ENCODE measurements around the gene ZNF609. TPM values are rescaled to one million over a fixed set of nuclear protein-coding genes. Genes with fewer than 3 reads are reported as not detected.

Gene ZNF609
- total RNA-seq, 1 donor from 2014 or later = 33.1 TPM

DNA sequence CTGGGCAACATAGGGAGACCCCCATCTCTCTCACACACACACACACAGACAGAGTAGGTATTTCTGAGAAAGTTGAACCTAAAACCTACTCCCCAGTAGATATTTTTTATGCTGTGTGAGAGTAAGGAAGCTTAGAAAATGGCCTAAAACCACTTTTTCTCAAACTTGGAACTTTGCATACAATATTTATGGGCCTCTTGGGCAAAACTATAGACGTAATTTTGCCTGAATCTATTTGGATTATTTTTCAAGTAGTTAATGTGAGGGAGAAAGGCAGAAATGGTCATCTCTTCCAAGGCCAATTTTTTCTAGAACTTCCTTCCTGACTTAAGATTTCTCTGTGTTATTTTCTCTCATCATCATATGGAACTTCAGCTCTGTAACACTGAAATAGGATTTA is 81.7 kb downstream of the ZNF609 start:
- DNase-seq (ENCODE audit: extremely low spot score in 2 of 2) = no peak
- H3K4me3 ChIP-seq = no peak overlapping the region
- peaks cover 6% of the 10 kb centered on the region for H3K4me1 ChIP-seq
- no peak overlapping the region for H3K27ac ChIP-seq
- no peaks in the 10 kb centered on the region for H3K36me3 ChIP-seq
- H3K9me3 ChIP-seq = no peaks in the 10 kb centered on the region
- no peaks in the 10 kb centered on the region for H3K27me3 ChIP-seq
- intact Hi-C loops (cut with DNase I) = no loop called here
- TF ChIP-seq POLR2AphosphoS5 (IDR thresholded peaks at IDR 0.05; ENCODE audit: insufficient read depth in 1 of 2, low read depth in 1 of 2) (no peak), POLR2A (IDR thresholded peaks at IDR 0.05) (no peak)
- TF ChIP-seq, protein P1, sequence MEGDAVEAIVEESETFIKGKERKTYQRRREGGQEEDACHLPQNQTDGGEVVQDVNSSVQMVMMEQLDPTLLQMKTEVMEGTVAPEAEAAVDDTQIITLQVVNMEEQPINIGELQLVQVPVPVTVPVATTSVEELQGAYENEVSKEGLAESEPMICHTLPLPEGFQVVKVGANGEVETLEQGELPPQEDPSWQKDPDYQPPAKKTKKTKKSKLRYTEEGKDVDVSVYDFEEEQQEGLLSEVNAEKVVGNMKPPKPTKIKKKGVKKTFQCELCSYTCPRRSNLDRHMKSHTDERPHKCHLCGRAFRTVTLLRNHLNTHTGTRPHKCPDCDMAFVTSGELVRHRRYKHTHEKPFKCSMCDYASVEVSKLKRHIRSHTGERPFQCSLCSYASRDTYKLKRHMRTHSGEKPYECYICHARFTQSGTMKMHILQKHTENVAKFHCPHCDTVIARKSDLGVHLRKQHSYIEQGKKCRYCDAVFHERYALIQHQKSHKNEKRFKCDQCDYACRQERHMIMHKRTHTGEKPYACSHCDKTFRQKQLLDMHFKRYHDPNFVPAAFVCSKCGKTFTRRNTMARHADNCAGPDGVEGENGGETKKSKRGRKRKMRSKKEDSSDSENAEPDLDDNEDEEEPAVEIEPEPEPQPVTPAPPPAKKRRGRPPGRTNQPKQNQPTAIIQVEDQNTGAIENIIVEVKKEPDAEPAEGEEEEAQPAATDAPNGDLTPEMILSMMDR (IDR thresholded peaks at IDR 0.05) = no peak

DNA sequence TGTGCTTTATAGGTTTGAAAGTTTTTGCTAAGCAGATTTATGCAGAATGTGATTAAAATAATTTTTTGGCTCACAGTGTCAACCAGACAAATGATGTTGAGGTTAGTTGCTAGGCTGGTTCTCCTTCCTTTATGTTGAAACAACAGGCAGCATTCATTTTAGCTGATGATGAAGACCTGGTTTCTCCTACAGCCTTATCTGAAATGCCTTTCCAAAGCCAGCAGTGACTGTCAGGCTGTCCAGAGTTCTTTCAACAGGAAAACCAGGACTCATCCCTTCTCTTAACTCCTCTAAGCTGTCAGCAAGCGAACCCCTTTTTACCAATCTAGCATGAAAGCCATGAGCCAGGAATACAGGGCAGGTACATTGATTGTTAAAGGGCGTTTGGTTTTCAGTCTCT is 84.1 kb downstream of the ZNF609 start:
- intact Hi-C loops (cut with DNase I) = no loop called here
- Histone ChIP-seq H3K9me3 (no peaks in the 10 kb centered on the region), H3K27ac (no peak overlapping the region), H3K4me1 (peaks cover 6% of the 10 kb centered on the region), H3K4me3 (no peak overlapping the region), H3K27me3 (no peaks in the 10 kb centered on the region), H3K36me3 (no peaks in the 10 kb centered on the region)
- no peak for DNase-seq (ENCODE audit: extremely low spot score in 2 of 2)
- TF ChIP-seq, protein P1 (IDR thresholded peaks at IDR 0.05) = no peak
- TF ChIP-seq POLR2A (IDR thresholded peaks at IDR 0.05) (no peak), POLR2AphosphoS5 (IDR thresholded peaks at IDR 0.05; ENCODE audit: insufficient read depth in 1 of 2, low read depth in 1 of 2) (no peak)

DNA sequence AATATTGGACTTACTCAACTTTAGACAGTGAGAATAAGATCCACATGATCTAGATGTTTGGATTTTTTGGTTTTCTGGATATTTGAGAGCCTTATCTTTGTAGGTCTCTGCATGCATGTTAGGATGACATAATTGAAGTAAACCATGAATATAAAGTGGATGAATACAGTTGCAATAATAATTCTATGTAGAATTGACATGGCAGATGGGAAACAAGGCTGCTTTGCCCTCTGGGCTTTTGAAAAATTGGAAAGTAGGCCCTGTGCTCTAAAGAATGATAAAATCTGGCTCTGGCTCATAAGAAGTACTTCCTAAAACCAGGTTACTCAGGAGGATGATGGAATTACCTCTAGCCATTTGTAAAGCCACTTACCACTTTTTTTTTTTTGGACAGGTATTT is 86.9 kb downstream of the ZNF609 start:
- no peak for DNase-seq (ENCODE audit: extremely low spot score in 2 of 2)
- H3K4me3 ChIP-seq = no peak overlapping the region
- peaks cover 6% of the 10 kb centered on the region for H3K4me1 ChIP-seq
- H3K27ac ChIP-seq = no peak overlapping the region
- H3K27me3 ChIP-seq = no peaks in the 10 kb centered on the region
- TF ChIP-seq, protein P1 (IDR thresholded peaks at IDR 0.05) = no peak
- TF ChIP-seq POLR2A (IDR thresholded peaks at IDR 0.05) = no peak
- no peak for TF ChIP-seq POLR2AphosphoS5 (IDR thresholded peaks at IDR 0.05; ENCODE audit: insufficient read depth in 1 of 2, low read depth in 1 of 2)
- no peaks in the 10 kb centered on the region for H3K9me3 ChIP-seq
- intact Hi-C loops (cut with DNase I) = no loop called here
- H3K36me3 ChIP-seq = no peaks in the 10 kb centered on the region

DNA sequence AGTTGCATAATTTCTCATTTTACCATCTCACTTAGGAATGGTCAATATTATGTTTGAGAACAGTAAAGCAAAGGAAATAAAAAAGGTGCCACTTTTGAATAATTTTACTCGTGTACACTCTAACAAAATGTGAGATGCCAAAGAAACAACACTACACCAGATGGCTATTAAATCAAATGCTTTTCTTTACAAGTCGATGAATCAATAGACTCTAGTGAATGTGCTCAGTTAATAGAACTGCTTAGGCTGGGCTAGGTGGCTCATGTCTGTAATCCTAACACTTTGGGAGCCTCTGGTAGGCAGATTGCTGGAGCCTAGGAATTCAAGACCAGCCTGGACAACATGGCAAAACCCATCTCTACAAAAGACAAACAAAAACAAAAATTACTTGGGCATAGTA is 87.9 kb downstream of the ZNF609 start:
- H3K9me3 ChIP-seq = no peaks in the 10 kb centered on the region
- TF ChIP-seq, protein P1 (IDR thresholded peaks at IDR 0.05) = no peak
- TF ChIP-seq POLR2AphosphoS5 (IDR thresholded peaks at IDR 0.05; ENCODE audit: insufficient read depth in 1 of 2, low read depth in 1 of 2) (no peak), POLR2A (IDR thresholded peaks at IDR 0.05) (no peak)
- no peaks in the 10 kb centered on the region for H3K27me3 ChIP-seq
- no peak overlapping the region for H3K27ac ChIP-seq
- H3K4me1 ChIP-seq = peaks cover 6% of the 10 kb centered on the region
- intact Hi-C loops (cut with DNase I) = no loop called here
- no peaks in the 10 kb centered on the region for H3K36me3 ChIP-seq
- H3K4me3 ChIP-seq = no peak overlapping the region
- DNase-seq (ENCODE audit: extremely low spot score in 2 of 2) = no peak

DNA sequence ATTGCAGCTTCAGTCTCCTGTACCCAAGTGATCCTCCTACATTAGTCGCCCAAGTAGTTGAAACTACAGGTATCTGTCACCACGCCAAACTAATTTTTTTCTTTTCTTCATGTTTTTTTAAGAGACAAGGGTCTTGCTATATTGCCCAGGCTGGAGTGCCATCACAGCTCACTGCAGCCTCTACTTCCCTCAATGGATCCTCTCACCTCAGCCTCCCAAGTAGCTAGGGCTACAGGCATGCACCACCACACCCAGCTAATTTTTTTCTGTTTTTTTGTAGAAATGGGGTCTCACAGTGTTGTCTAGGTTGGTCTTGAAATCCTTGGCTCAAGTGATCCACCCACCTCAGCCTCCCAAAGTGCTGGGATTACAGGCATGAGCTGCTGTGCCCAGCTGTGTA is 89.5 kb downstream of the ZNF609 start:
- Histone ChIP-seq H3K9me3 (no peaks in the 10 kb centered on the region), H3K27ac (no peak overlapping the region), H3K4me1 (no peaks in the 10 kb centered on the region), H3K36me3 (no peaks in the 10 kb centered on the region), H3K27me3 (no peaks in the 10 kb centered on the region), H3K4me3 (no peak overlapping the region)
- intact Hi-C loops (cut with DNase I) = no loop called here
- no peak for DNase-seq (ENCODE audit: extremely low spot score in 2 of 2)
- TF ChIP-seq, protein P1 (IDR thresholded peaks at IDR 0.05) = no peak
- no peak for TF ChIP-seq POLR2A (IDR thresholded peaks at IDR 0.05)
- TF ChIP-seq POLR2AphosphoS5 (IDR thresholded peaks at IDR 0.05; ENCODE audit: insufficient read depth in 1 of 2, low read depth in 1 of 2) = no peak
